ENCODE results near the gene CCL4.

The CCL4 gene

GRCh38 chr17:36131421-36131820 lies 27.8 kb downstream of the CCL4 start:
- in situ Hi-C loops (cut with MboI; ENCODE audit: low pct_unique_long_range_greater_than_20kb, low sequenced_read_pairs), result no loop called here
- DNase-seq, result peak; percentile 23

- in situ Hi-C loops (cut with MboI; ENCODE audit: low pct_unique_long_range_greater_than_20kb, low sequenced_read_pairs), result no loop called here
- no peak for DNase-seq
These were observed 28.3 kb downstream of the CCL4 start for GRCh38 chr17:36131931-36132330.

GRCh38 chr17:36132421-36132831 lies 28.8 kb downstream of the CCL4 start:
- DNase-seq, result no peak
- in situ Hi-C loops (cut with MboI; ENCODE audit: low pct_unique_long_range_greater_than_20kb, low sequenced_read_pairs), result no loop called here

GRCh38 chr17:36133602-36134236 lies 30.1 kb downstream of the CCL4 start:
- no peak for DNase-seq
- in situ Hi-C loops (cut with MboI; ENCODE audit: low pct_unique_long_range_greater_than_20kb, low sequenced_read_pairs), result no loop called here

GRCh38 chr17:36135465-36135864 lies 31.8 kb downstream of the CCL4 start:
- no peak for DNase-seq
- in situ Hi-C loops (cut with MboI; ENCODE audit: low pct_unique_long_range_greater_than_20kb, low sequenced_read_pairs), result no loop called here

- DNase-seq, result no peak
- in situ Hi-C loops (cut with MboI; ENCODE audit: low pct_unique_long_range_greater_than_20kb, low sequenced_read_pairs), result no loop called here
These were observed 32.4 kb downstream of the CCL4 start for GRCh38 chr17:36136036-36136435.

GRCh38 chr17:36136439-36136838 lies 32.8 kb downstream of the CCL4 start:
- no peak for DNase-seq
- in situ Hi-C loops (cut with MboI; ENCODE audit: low pct_unique_long_range_greater_than_20kb, low sequenced_read_pairs), result no loop called here

GRCh38 chr17:36142235-36142634 lies 38.6 kb downstream of the CCL4 start:
- no peak for DNase-seq
- in situ Hi-C loops (cut with MboI; ENCODE audit: low pct_unique_long_range_greater_than_20kb, low sequenced_read_pairs), result no loop called here

- no peak for DNase-seq
- in situ Hi-C loops (cut with MboI; ENCODE audit: low pct_unique_long_range_greater_than_20kb, low sequenced_read_pairs), result no loop called here
These were observed 39.2 kb downstream of the CCL4 start for GRCh38 chr17:36142806-36143205.

GRCh38 chr17:36144014-36144413 lies 40.4 kb downstream of the CCL4 start:
- in situ Hi-C loops (cut with MboI; ENCODE audit: low pct_unique_long_range_greater_than_20kb, low sequenced_read_pairs), result no loop called here
- no peak for DNase-seq

- no peak for DNase-seq
- in situ Hi-C loops (cut with MboI; ENCODE audit: low pct_unique_long_range_greater_than_20kb, low sequenced_read_pairs), result no loop called here
These were observed 41.5 kb downstream of the CCL4 start for GRCh38 chr17:36144981-36145729.

- in situ Hi-C loops (cut with MboI; ENCODE audit: low pct_unique_long_range_greater_than_20kb, low sequenced_read_pairs), result no loop called here
These were observed 44.0 kb downstream of the CCL4 start for GRCh38 chr17:36147601-36148000.

GRCh38 chr17:36148559-36149295 lies 45.1 kb downstream of the CCL4 start:
- peak; percentile 77 for DNase-seq
- in situ Hi-C loops (cut with MboI; ENCODE audit: low pct_unique_long_range_greater_than_20kb, low sequenced_read_pairs), result no loop called here

More at GRCh38 chr17:36147601-36148000, 44.0 kb downstream of the CCL4 start:
- DNase-seq, result no peak

- no peak for DNase-seq
- in situ Hi-C loops (cut with MboI; ENCODE audit: low pct_unique_long_range_greater_than_20kb, low sequenced_read_pairs), result no loop called here
These were observed 45.7 kb downstream of the CCL4 start for GRCh38 chr17:36149296-36149820.

- in situ Hi-C loops (cut with MboI; ENCODE audit: low pct_unique_long_range_greater_than_20kb, low sequenced_read_pairs), result no loop called here
- DNase-seq, result no peak
These were observed 48.4 kb downstream of the CCL4 start for GRCh38 chr17:36151891-36152638.

GRCh38 chr17:36152639-36153120 lies 49.1 kb downstream of the CCL4 start:
- DNase-seq, result no peak
- in situ Hi-C loops (cut with MboI; ENCODE audit: low pct_unique_long_range_greater_than_20kb, low sequenced_read_pairs), result no loop called here

GRCh38 chr17:36153895-36154610 lies 50.4 kb downstream of the CCL4 start:
- no peak for DNase-seq
- in situ Hi-C loops (cut with MboI; ENCODE audit: low pct_unique_long_range_greater_than_20kb, low sequenced_read_pairs), result no loop called here
